HG03469 (cell line): ENCODE data around the gene EEPD1.
"Not testable (repeated sequence)": the region's sequence is repeated elsewhere in the genome, so short reads cannot be mapped to it uniquely, and the experiment has no call there.

ENCODE experiments used
- ATAC-seq: cut with Tn5 transposase; IDR thresholded peaks from one replicate; pipeline ENCODE4 v1.9.1; 2021; ENCODE audit warnings: mild to moderate bottlenecking, moderate library complexity, moderate number of reproducible peaks; ENCODE audit not compliant: unreplicated experiment

The EEPD1 gene

DNA sequence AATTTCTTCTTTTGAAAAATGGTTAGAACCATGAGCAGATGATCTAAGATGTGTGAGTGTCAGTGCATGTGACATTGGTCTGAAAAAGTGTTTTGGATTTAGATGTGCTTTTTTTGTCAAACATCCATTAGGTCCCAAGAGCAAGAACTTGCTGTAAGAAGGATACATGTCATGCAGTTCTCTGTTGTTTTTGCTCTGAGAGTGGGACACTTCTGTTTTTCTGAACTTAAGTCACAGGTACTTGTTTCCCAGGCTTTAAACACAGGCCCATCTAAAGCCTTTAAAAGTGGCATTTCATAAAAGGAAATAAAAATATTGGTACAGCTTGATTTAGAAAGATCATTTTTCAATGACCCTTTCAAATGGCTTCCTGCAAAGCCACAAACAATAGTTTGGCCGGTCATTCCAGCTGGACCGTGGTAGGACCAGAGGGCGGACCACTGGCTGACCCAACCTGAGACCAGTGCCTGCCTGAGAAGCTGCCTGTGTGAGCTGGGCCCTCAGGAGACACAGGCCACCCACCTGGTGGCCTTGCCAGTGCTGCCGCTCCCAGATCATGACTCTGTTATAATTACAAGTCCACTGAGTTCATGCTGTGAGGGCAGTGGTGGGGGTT is 92.7 kb downstream of the EEPD1 start:
- ATAC-seq = no peak

DNA sequence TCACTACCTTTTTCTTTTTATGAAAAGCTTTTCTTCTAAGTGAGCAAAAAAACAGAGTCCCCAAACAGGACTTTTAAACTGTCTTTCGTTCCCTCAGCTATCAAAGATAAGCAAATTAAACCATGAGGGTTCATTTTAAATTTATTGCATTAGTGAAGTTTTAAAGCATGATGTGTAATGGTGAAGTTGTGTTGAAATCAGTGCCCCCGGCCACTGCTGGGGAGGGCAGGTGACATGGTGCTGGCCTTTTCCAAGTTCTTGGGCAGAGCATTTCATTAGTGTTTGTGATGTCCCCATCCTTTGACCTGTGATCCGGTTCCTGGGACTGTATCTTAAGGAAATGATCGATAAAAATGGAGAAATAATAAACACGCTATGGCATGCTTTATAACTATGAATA is 96.0 kb downstream of the EEPD1 start:
- no peak for ATAC-seq

DNA sequence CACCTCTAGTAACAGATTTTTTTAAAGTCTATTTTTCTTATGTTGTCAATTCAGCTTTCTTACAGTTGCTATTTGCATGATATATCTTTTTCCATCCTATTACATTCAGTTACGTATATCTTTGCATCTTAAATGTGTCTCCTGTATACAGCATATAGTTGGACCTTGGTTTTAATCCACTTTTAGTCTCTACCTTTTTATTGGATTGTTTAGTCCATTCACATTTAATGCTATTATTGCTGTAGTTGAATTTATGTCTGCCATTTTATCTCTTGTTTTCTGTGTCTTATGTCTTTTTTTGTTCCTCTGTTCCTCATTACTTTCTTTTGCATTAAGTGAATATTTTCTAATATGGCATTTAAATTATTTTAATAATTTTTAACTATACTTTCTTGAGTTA is 100.6 kb downstream of the EEPD1 start:
- ATAC-seq = no peak

DNA sequence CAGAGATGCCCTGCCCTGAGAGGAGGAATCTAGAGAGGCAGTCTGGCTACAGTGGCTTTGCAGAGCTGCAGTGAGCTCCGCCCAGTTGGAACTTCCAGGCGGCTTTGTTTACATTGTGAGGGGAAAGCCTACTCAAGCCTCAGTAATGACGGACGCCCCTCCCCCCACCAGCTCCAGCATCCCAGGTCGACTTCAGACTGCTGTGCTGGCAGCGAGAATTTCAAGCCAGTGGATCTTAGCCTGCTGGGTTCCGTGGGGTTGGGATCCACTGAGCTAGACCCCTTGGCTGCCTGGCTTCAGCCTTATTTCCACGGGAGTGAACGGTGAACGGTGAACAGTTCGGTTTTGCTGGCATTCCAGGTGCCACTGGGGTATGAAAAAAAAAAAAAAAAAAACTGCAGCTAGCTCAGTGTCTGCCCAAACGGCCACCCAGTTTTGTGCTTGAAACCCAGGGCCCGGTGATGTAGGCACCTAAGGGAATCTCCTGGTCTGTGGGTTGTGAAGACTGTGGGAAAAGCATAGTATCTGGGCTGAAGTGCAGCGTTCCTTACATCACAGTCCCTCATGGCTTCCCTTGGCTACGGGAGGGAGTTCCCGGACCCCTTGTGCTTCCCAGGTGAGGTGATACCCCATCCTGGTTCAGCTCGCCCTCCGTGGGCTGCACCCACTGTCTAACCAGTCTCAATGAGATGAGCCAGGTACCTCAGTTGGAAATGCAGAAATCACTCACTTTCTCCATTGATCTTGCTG is 105.6 kb downstream of the EEPD1 start:
- not testable (repeated sequence) for ATAC-seq

DNA sequence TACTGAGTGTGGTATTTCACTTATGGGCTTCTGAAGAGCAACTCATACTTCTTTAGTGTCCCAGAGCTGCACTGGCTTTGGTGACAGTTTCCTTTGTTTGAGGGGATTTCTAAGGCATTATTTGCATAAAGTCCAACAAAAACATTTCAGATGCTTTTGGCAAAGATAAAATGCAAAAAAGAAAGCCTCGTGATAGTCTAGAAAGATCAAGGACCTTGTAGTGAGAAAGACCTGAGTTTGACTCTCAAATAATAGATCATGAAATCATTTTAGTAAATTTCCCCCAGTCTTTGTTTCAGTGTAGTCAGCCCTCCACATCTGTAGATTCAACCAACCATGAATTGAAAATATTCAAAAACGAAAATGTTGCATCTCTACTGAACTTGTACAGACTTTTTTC is 107.4 kb downstream of the EEPD1 start:
- peak; percentile 40 for ATAC-seq

DNA sequence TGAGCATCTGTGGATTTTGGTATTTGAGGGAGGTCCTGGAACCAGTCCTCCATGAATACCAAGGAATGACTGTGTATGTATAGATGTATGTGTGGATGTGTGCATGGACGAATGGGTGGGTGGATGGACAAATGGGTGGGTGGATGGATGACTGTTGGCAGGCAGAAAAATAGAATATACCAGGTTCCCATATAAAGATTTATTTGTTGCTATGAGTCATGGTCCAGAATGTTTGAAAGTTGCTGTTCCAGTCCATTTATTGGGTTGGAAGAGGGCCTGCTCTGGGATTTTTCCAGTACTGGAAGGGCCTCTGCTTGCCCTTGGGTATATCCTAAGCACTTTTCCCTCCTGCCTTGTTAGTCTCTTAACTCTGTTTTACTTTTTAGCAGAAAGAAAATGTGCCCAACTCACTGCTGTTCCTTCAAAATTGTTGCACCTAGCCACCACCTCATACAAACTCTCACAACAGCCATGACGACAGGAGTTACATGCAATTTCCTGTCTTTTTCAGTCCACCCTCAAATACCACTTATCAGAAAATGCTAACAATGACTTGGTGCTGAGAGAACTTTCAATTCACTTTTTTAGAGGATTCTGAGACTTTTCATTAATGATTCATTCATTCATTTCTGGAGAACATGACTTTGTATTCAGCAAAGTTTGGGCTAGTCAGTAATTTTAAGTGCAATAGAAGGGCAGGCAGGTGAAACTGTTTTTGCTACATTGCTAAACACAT is 108.1 kb downstream of the EEPD1 start:
- ATAC-seq = no peak

DNA sequence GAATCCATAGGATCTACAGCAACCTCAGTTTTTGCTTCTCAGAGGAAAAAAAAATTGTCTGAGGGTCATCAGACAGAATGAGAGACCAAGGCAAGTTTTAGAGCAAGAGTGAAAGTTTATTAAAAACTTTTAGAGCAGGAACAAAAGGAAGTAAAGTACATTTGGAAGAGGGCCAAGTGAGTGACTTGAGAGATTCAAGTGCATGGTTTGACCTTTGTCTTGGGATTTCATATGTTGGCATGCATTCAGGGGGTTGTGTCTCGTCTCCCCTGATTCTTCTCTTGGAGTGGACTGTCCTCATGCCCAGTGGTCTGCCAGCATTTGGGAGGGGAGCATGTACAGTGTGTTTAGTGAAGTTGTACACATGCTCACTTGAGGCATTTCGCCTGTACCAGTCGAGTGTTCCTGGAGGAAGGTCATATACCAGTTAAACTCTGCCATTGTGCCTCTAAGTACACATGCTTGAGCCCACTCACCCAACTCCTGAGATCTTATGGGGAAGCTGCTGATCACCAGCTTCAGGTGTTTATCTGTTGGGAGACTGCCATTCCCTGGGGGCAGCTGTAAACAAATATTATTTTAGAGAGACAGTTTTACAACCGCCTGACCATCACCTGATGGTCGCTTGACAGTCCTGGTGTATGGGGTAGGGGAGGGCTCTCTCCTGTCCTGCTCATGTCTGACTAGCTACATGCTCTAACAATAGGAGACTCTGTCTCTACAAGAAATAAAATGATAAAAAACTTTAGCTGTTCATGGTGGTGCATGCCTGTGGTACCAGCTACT is 109.4 kb downstream of the EEPD1 start:
- ATAC-seq = no peak

DNA sequence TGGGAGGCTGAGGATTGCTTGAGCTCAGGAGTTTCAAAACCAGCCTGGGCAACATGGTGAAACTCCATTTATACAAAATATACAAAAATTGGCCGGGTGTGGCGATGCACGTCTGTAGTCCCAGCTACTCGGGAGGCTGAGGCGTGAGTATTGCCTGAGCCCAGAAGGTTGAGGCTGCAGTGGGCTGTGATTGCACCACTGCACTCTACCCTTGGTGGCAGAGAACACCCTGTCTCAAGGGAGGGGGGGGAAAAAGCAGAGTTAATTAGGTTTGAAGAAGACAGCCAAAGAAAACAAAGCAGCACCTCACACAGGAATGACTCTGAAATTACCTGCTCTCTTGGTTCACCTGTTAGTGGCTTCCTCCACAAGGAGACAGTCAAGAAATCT is 110.0 kb downstream of the EEPD1 start:
- no peak for ATAC-seq

DNA sequence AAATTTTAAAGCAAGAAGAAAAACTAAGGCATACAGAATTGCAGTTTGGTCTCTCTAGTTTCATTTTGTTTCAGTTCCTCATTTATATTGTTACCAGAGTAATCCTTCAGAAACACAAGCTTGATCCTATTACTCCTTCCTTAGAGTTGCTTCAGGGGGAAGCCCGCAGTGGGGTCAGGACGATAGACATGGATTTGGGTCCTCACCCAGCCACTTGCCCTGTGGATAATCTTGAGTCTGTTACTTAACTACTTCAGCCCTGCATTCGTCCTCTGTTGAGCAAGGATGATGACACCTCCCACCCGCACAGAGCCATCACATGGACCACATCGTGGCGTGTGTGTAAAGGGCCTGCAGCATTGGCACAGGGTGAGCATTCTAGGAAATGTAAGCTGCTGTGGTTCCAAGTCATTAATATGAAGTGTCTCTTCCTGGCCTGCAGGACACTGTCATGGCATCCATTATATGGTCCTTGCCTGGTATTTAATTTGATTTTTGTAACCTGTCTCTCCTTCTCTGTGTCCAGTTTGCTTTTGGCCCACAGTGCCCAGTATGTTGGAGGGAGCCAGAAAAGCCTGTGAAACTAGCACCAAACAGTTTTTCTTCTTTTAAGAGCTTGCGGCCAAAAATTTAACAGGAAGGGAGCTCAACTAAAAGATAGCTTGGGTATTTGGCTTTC is 111.2 kb downstream of the EEPD1 start:
- peak; percentile 45 for ATAC-seq

DNA sequence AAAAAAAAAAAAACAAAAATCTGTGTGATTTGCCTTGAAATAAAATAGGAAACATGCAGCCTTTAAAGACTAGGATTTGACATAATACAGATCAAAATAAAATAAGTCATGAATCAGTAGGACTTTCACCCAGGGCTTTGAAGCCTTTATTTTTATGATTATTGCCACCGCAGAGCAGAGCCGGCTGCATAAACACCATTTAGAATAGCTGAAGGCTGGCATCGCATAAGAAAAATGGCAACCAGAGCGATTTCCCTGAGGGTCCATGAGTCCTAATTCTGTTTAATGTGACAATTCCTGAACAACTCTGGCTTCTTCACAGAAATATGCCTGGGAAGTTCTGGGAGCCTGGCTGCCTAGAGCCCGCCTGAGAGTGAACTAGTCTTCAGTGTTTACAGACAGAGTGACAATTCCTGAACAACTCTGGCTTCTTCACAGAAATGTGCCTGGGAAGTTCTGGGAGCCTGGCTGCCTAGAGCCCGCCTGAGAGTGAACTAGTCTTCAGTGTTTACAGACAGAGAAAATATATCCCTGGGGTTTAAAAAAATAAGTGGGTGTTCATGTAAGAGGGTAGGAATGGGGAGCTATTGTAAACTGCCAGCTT is 112.0 kb downstream of the EEPD1 start:
- no peak for ATAC-seq

DNA sequence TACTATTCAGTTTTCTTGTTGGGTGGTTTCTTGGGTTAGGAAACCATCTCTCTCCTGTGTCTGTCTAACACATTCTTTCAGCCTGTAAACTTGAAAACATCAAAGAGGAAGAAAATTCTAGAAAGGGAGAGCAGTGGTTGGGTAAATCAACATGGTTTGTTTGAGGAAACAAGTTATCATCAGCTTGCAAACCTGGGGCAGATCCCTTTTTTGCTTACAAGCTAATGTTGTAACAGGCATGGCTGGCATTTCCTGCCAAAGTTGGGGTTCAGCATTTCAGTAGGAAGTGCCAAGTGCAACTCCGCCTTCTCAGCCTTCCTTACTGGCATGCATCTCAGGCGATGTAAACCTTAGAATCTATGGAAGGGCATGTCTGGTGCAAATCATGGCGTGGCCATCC is 112.6 kb downstream of the EEPD1 start:
- no peak for ATAC-seq

DNA sequence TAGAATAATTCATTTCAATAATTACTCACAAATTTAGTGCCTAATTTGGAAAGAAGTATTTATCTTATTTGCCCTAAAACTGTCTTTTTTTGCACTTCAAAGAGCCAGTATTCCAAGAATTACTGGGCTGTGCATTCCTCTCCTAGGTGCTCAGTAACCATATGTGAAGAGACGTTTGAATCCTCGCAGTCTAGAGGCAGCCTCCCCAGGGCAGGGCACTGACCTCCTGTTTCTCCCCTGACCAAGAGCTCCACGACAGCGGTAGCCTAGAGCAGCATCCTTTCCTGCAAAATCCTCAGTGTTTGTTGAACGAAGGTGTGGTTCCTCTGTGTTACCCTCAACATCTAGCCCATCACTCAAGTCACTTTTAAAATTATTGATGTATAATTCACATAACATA is 113.1 kb downstream of the EEPD1 start:
- ATAC-seq = no peak

DNA sequence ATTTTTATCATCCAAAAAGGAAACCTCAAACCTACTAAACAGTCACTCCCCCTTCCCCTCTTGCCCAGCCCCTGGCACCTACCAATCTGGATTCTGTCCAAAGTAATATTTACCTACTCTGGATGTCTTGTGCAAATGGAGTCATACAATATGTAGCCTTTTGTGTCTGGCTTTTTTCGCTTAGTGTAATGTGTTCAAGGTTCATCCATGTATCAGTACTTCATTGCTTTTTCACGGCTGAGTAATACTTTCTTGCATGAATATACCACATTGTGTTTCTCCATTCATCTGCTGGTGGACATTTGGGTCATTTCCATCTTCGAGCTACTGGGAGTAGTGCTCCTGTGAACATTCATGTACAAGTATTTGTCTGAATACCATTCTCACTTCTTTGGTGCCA is 113.6 kb downstream of the EEPD1 start:
- ATAC-seq = no peak

DNA sequence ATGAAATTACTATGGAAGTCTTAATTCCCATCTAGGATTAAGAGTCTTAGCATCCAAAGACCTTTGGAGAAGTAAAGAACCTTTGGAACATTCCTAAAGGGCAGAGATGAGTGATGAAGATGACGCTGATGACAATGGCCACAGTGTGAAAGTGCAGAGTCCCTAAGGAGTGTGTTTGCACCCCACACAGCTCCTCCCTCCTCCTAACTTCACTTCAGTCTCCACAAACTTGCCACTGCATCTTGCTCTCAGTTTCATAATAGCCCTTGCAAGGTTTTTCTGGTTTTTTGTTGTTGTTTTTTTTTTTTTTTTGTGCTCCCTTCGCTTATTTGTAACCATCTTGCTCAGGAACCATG is 119.1 kb downstream of the EEPD1 start:
- ATAC-seq = no peak

DNA sequence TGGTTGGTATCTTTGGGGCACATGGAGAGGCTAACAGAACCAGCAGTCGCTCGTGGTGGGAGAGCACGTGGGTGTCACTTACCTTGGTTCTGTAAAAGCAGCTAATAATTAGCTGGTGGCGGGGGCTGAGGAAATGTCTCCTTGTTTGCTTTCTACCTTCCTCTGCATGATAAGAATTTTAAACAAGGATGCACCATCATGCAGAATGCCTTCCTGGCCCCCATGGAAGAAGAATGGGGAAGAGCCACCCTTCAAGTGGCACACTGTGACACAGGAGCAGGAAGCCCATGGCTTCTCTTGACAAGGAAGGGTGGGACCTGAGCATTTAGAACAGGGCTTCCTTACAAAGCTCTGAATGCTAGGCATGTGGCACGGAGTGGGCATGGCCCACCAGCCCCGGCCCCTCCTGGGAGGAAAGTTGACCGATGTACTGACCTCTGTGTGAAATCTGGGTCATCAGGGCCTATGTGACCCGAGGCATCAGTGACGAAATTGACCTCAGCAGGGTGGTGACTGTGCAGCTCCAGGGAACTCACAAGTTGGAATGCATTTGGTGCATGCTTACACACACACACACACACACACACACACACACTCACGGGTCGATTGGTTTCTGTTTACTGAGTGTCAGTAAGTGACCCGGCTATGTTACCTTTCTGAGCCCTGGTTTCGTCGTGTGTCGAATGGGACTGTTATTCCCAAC is 119.7 kb downstream of the EEPD1 start:
- ATAC-seq = no peak

DNA sequence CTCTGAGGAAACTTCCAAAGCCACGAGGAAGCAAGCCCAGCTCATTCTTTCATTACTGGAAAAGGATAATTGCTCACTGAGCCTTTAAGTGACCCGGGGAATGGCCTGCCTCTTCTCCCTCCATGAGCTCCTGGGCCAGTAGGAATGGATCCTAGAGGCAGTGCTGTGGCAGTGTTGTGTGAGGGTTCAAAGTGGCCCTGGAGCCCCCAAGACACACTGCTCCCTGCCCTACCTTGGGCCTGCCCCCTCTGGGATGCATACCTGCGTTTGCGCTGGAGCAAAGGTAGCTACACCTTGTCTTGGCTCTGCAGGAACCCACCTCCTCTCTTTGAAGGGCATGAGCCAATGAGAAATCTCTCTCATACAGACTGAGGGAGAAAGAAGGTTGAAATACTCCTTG is 120.8 kb downstream of the EEPD1 start:
- ATAC-seq = no peak

DNA sequence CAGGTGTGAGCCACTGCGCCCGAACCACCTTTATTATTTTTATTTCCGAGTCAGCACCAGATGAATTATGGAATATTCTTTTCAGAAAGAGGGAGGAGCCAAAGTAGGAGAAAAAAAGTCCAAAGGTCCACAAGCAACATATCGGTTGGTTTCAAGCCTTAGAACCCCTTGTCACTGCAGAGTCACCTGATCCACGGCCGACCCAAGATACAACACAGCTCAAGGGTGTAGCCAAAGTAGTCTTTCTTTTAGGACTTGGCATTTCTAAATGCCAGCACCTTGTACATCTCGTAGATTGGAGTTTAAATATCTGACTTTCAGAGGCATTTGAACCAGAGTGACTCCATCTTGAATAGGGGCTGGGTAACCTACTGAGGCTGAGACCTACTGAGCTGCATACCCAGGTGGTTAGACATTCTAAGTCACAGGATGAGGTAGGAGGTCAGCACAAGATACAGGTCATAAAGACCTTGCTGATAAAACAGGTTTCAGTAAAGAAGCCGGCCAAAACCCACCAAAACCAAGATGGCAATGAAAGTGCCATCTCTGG is 122.8 kb downstream of the EEPD1 start:
- ATAC-seq = no peak

DNA sequence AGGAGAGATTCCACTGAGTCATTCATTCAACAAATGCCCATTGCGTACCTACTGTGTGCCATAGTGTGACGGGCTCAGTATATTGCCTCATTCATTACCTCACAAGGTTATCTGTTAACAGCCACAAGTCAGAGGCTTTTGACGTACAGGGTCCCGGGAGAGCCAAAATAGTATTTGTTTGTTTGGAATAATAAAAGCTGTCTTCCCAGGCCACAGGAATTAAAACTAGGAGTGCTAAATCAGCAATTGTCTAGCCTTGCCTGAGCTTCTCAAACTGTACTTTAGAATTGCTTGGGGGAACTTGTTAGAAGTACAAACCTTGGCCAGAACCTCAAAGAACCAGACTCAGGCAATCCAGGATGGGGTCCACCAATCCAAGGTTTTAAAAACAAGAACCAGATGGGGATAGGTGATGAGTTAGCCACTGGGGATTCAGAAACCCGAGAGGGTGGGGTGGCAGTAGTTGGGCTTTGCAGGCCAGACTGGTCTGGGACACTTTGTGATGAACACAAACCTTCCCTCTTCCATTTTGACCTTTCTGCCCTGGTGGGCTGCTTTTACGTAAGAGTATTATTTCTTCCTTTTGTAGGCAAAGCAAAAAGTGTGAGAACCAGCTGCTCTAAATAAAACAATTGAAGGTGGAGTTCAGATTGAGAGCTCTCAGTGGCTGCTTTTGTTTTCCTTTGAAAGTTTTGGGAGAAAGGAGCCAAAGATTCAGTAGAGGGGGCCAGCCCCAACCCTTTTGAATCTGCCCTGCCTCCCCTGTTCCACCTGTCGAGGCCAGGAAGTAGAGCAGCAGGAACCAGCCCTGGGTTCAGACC is 123.6 kb downstream of the EEPD1 start:
- ATAC-seq = no peak

DNA sequence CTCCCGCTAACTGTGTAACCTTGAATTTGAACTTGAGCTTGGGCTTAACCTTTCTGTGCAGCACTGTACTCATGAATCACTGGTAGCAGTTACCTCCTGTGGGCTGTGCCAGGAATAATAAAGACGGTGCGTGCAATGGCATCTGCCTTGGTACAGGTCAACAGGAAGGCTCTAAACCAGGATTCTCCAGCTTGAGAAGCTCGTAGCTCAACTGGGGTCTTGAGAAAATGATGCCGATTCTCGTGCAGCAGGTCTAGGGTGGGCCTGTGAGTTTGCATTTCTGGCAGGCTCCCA is 124.1 kb downstream of the EEPD1 start:
- no peak for ATAC-seq
